Measurements from ENCODE around the gene PRKAG2.

The PRKAG2 gene

DNA sequence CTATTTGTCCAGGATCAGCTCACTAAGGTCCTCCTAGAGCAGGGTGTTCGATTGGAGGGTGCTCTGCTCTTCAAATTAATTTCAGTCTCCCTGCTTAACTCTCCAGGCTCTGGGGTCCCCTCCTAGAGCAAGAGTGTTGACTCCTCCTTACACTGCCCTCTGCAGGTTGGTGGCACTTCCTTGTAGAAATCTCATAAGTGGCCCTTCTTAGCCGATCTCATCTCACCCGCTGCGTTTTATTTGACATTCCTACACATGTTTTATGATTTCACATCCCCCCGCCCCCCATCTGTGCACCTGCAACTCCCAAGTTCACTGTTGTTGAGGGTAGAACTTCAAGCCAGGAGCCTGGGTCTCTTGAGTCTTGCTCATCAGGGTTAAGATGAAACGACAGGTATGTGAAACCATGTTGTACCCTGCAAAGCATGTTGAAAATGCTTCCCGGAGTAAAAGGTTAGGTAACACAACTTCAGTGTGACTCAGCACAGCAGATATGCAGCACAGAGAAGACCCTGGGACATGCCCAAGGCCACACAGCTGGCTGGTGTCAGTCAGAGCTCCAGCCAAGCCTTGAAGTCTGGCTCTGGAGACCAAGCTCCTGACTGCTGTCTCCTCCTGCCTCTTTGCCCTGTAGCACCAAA, 171.2 kb downstream of the PRKAG2 start:
- no peak for FAIRE-seq

DNA sequence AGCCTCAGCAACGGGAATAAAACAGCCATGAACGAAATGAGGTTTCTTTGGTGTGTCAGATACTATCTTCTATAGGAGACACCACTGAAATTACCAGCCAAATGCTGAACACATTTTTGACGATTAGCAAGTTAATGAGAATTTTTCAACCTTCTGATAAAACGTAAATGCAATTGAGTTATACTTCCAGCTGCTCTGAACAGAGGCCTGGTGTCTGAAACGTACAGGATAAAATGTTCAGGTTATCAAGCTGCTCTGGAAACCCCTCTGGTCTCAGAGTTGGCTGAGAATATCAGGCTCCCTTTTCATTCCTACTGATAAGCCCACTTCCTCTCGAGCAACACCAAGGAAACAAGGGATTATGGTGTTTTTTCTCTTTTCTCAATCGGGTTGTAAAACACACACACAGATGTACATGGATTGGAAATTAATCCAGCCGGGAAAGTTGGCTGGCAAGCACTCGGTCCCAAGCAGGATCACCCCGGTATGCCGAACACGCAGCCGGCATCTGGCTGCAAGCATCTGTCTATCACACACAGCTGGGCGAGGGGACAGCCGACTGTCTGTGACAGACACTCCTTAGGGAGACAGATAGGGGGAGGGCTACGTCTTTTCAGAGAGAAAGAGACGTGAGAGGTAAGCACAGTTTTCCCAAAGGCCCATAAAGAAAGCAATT, 171.8 kb downstream of the PRKAG2 start:
- no peak for FAIRE-seq

DNA sequence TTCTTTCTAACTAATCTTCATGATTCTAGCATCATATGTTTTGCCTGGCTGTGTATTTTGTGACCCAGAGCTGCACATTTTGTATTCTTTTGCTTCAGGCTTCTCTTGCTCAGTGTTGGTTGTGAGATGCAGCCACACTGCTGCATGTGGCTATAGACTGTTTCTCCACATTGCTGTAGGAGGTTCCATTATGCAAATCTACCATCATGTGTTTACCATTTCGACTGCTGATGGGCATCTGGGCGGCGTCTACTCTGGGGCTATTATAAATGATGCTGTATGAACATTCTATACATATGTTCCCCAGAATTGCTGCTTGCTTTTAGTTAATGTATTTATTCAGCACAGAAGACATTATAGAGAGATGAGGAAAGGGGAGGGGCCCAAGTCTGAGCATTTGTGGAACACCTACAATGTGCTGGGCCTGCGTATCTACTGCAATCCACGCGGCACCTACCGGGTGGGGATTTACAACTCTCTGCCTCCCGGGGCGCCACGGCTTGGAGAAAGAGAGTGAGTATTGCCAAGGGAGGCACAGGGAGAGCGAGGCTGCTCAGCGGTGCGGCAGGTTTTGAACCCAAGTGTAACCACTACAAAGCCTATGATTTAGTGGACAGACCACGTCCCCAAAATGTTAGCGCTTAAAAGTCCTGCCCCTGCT, 172.5 kb downstream of the PRKAG2 start:
- no peak for FAIRE-seq

DNA sequence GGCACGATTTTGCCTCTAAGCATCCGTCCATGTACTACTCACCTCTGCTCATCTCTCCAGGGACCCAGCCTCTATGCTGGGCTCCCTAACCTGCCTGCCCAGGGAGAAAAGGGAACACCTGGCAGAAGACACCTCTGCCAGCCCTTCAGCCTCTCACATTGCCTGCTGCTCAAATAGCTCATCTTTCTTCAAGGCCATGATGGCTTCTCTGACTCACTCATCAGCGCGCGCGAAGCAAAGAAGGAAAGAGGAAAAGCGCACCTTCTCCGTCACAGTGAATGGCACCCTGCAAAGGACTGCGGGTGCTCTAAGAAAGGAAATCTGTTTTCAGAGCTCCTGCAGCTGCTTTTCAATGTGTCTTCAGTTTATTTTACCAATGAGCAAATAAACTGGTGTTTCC, 174.0 kb downstream of the PRKAG2 start:
- no peak for FAIRE-seq

DNA sequence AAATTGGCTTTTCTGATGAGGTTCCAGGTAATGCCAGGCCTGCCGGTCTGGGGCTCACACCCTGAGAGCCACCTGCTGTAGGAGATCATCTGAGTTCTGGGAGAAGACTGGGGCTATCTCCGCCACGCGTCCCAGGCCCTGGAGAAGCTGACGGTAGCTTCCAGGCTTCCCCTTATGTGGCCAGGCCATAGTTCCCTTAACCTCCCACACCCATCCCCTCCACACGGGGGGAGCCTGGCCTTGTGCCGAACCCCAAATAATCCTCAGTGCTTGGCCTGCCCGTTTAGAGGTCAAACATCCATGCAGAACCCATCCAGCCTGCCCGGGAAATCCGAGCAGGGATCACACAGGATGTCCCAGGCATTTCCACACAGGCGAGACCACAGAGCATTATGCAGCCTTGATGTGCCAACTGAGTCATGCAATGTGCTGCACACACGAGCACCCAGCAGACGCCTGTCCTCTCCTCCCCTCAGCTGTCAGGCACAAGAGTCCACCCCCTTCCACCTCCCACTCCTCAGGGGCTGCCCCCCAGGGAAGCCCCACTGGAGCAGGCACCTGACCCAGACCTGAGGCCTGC, 176.2 kb downstream of the PRKAG2 start:
- FAIRE-seq: no peak

DNA sequence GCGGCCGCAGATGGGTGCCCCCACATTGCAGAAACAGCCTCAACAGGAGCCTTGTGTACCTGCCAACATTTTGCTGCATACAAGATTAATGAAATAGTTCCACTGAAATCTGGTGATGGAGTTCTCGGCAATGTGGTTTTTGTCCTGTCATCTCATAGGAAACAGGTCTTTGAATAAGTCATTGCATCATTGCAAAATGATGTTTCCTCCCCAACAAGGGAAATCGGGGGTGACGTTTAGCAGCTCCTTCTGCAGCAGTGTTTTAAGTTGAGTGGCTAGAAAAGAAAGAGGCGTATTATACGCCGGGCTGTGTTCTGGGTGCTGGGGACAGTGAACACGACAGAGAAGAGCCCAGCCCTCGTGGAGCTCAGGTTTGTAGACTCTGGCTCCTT, 177.0 kb downstream of the PRKAG2 start:
- FAIRE-seq: no peak

DNA sequence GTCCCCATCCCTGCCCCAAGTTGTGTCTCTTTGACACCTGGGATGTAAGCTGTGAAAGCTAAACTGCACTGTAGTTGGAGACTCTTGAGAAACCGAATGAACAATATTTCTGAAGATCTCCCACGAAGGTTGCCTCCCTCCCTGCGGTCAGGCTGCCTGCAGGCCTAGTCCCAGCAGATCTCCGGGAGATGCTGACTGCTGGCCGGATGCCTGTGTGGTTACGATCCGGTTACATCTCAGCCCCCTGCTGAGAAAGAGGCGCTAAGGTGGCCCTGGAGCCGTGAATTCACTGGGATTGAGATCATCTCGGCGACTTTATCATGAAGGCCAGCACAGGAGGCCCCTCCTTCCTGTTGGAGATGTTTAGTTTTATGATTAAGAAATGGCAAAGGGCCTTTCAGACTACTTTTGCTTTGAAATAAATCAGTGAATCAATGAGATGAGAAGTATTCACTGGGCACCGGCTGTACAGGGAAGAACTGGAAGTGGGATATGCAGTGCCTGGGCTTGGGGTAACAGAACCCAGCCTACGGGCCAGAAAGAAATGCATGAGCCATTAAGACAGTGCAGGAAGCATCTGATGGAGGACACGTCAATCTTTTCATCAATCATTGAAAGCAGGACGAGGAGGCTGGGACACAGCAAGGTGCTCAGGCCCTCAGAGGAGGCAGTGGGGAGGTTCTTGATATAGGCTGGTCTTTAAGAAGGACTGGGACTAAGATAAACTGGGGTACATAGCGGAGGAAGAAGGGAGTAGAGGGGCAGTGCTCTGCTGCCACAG, 177.6 kb downstream of the PRKAG2 start:
- no peak for FAIRE-seq

DNA sequence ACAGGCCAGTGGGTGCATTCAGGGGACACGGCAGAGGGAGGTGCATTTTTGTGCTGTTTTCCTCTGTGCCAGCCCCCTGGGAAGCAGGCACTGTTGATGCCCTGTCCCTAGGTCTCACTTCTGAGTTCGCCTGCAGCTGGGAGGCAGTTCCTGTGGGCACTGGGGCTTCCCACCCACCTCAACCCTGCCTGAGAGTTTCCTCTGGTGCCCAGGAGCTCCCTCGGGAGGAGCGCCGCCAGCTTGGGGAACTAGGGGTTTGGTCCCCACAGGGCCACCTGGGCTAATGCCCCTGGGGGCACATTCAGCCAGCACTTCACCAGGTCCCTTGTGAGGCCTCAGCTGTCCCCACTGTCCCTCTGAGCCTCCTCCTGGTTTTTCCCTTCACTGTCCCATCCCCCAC, 179.0 kb downstream of the PRKAG2 start:
- FAIRE-seq: no peak

DNA sequence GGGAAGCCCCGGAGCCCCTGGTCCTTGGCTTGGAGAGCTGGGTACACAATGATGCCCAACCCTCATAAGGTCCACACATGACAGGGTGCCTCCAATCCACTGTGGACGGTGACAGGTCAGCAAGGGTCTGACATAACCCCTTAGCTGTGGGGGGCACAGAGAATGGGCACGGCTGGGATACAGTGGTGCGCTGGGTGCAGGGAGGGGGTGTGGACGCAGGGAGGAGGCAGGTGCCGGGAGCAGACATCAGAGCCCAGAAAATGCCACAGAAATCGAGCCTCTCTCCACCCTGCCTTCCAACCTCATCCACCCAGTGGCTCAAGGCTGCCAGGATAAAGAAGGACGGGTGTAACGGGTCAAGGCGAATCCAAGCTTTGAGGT, 179.4 kb downstream of the PRKAG2 start:
- no peak for FAIRE-seq

DNA sequence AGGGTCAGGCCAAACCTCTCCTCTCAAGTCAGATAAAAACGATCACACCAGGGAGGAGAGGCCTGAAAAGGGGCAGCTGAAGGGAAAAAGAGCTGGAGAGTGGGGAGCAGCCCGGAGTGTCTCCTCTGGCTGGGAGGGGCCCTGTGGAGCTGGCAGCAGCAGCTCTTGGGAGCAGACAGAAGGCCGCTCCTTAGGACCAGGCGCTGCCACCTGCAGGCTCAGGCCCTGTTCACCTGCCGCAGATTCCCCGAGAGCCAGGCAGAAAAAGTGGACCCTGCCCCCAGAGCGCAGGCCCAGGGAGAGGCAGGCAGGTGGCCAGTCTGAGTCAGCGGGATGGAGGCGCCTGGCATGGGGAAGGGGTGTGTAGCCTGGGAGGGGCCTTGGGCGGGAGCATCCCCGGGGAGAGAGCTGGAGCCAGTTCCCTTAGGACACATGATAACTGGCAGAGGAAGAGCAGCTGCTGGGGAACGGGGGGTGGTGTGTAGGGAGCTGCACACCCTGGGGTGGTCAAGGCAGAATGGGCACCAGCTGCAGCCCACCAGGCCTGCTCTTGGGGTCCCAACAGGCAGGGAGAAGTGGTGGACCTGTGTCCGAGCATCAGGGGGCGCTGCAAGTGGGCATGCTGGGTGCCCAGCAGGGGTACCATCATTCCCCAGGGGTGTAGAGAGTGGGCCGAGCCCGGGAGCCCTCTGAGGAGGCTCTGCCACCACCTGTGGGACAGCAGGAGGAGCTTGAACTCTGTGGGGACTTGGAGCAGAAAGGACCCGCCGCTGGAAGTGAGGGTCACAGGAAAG, 180.0 kb downstream of the PRKAG2 start:
- no peak for FAIRE-seq

DNA sequence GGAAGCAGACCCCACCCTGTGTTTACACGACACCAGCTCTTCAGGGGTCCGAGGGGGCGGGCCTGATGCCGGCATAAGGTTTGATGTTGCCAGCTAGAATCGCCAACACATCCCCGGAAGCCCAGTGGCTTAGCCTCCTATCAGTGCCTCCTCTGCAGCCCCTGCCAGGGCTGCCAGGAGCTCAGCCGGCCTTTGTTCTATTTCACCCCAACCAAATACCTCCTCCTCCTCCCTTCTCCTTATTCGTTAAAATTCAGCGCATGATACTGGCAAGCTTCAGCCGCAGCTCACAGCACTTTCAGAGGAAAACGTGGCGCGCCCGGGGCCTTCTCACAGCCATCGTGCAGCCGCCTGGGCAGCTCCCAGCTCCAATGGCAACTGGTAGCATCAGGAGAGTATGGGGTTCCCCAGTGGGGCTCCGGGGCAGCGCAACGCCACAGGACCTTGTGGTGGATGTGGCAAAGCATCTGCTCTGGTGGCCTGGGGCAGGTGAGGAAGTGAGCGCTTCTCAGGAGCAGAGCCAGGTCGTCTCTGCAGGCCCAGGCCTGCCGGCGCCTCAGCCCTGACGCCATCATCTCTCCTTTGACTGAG, 180.9 kb downstream of the PRKAG2 start:
- no peak for FAIRE-seq

DNA sequence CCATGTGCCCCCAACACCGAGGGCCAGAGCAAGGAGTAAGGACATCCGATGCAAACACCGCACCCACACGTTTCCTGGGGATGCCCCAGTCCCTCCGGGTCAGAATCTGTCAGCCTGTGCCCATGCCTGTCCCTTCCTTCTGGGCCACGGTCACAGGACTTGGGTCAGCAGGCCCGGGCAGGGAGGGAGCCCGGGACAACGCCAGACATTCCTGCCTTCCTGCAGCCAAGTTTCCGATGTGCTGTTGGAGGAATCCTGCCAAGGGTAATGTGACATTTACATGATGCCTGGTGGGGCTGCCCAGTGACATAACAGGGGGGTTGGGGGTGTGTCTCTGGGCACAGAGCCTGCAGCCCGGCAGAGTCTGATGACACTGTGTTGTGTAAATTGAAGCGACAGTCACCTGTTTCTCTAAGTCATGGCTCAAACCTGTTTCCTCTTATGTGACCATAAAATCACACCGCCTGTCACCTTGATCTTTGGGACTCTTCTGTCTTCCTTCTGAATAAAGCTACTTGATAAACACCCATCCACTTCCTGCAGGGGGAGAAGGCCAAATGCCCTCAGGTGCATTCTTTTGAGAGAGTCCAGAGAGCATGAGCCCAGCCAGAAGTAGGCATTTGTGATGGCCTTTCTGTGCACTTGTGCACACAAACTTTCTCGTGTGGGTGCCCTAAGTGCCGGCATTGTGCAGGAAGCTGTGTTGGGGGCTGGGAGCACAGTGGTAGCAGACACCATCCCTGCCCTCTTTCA, 181.9 kb downstream of the PRKAG2 start:
- no peak for FAIRE-seq

DNA sequence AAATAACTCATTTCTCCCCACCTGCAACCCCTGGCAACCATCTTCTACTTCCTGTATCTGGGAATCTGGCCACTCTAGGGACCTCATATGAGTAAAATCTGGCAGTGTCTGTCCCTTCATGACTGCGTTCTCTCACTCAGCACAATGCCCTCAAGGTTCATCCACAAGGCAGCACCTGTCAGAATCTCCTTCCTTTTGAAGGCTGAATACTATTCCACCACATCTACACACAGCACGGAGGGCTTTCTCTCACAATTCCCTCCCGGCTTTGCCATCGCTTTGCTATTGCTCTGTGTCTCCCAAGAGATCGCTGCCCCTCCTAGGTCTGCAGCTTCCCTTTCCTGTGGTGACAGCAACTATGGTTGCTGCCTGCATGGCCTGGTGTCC, 182.5 kb downstream of the PRKAG2 start:
- no peak for FAIRE-seq

DNA sequence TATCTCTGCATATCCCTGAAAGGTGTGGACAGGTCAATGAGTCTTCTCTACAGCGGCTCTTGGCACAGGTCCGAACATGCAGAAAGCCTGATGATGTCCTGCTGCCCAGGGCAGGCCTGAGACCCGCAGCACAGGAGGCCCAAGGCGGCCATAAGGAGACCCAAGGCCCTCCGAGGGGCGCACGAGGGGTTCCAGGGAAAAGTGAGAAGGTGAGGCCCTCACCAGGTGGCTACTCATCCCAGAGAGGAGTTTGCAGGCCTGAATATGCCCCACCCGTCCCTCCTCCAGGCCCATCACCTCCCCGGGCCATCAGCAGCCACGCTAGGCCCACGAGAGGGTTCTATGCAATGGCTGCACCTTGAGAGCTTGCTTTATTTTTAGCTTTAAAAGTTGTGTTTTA, 183.8 kb downstream of the PRKAG2 start:
- FAIRE-seq: no peak

DNA sequence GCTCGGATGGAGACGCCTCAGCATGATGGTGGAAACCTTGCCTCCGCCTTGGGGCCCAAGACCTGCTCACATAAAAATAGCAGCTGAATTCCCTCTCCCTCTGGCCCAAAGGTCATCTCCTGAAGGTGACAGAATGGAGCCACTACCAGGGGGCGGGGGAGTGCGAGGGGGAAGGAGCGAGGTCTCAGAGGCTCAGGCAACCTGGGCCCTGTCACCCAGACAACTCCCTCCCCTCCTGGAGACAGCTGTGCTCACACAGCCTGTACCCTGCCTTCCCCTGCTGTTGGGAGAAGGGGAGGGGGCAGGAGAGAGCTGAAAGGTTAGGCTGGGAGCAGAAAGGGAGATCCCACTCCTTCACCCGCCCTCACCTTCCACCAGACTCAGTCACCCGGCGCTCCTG, 184.2 kb downstream of the PRKAG2 start:
- FAIRE-seq: no peak

DNA sequence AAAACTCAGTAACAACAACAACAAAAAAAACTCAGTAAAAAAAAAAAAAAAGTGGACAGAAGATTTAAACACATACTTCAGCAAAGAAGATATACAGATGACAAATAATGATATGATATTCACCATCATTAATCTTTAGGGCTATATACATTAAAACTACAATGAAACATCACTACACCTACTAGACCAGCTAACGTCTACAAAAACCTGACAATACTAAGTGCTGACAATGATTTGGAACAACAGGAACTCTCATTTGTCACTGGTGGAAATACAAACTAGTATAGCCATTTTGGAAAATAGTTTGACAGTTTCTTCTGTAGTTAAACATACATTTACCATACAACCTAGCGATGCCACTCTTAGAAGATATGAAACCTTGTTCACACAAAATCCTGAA, 185.5 kb downstream of the PRKAG2 start:
- FAIRE-seq: no peak

DNA sequence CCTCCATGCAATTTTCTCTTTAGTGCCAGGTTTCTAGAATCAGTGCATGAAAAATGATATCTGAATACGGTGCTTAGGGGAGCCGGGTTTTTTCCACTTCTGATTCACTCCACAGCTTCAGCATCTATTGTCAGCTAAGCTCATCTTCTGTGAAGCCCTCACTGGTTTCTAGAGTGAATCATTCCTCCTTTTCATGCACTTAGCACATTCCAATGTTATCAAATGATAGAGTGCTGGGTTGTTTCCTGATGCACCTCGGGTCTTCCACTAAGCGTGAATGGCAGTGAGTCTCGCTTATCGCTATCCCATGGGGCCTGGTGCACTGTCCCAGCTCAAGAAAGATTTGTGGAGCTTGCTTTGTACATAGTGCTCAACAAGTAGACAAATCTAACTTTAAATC, 186.3 kb downstream of the PRKAG2 start:
- FAIRE-seq: no peak

DNA sequence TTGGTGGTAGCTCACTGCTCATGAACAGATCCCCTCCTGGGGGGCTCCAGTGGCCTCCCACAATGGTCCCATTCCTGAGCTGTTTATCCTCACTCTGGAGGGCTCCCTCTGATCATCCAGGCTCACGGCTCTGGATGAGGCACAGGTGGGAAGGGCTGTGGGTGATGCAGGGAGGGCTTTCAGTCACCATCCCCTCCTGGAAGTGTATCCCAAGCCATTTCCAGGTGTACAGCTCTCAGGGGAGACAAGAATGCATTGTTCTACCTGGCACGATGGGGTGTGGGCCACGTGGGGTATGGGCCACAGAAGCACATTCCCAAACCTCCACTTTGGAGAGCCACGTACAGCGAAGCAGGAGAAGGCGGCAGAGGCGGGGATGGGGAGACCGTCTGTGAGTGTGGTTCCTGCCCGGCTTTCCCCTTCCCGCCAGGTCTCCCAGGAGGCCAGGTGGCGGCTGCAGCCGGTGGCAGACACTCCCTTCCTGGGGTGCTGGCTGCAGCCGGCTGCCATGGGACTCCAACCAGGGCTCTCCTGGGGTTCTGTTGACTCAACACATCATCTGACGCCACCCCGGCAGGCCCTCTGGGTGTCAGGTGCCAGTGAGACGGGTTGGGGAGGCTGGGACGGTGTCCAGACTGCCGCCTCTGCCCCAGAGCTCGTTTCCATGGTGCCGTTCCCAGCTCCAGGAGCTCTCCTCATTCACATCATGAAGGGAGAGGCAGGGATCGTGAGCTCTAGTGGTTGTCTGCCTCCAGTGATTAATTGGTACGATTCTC, 187.5 kb downstream of the PRKAG2 start:
- FAIRE-seq: no peak

DNA sequence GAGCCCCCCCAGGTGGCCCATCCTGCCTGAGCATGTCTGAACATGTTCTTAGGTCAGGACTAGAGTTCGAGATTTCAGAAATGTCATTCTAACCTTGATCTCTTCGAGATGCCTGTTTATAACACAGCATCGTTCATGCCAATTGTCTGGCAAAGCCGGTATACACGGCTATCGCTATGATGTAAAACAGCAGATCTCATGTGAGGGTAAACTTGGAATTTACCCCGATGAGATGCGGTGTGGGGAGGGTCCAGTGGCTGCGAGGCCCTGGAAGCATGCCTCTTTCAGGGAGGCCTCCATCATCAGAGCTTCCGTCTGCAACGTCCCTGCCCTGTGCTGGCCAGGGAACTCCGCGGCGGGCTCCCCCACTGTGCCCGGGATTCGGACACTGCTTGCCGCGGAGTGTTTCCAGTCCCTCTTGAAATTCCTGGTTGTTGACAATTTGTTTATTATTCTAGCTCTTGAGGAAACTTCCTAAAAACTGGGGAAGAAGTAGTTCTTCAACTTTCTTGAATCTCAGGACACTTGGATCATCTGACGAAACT, 188.6 kb downstream of the PRKAG2 start:
- FAIRE-seq: no peak
